Measurements from ENCODE around the gene CDH7. TPM values are rescaled to one million over a fixed set of nuclear protein-coding genes. Genes with fewer than 3 reads are reported as not detected.

The CDH7 gene
- total RNA-seq, 1 donor from 2014 or later = 0.94 TPM

GRCh38 chr18:65768120-65768778 is 17.4 kb downstream of the CDH7 start:
- H3K36me3 Mint-ChIP-seq = no peaks in the 10 kb centered on the region
- no peak for TF ChIP-seq CTCF (IDR thresholded peaks at IDR 0.05; ENCODE audit: unreplicated experiment)
- H3K27me3 Mint-ChIP-seq (ENCODE audit: low read depth) = no peaks in the 10 kb centered on the region
- DNase-seq (ENCODE audit: low spot score in 2 of 2, unreplicated experiment in 2 of 2) = no peak
- H3K27ac Mint-ChIP-seq = no peak overlapping the region
- no peak overlapping the region for H3K4me3 Mint-ChIP-seq
- no peaks in the 10 kb centered on the region for H3K9me3 Mint-ChIP-seq
- peaks cover 7% of the 10 kb centered on the region for H3K4me1 Mint-ChIP-seq

- Mint-ChIP-seq H3K4me3 (no peak overlapping the region), H3K4me1 (peaks cover 7% of the 10 kb centered on the region), H3K27me3 (ENCODE audit: low read depth) (no peaks in the 10 kb centered on the region), H3K36me3 (no peaks in the 10 kb centered on the region), H3K9me3 (no peaks in the 10 kb centered on the region), H3K27ac (no peak overlapping the region)
- no peak for DNase-seq (ENCODE audit: low spot score in 2 of 2, unreplicated experiment in 2 of 2)
- no peak for TF ChIP-seq CTCF (IDR thresholded peaks at IDR 0.05; ENCODE audit: unreplicated experiment)
Observed at GRCh38 chr18:65769652-65770051, 18.8 kb downstream of the CDH7 start.

- Mint-ChIP-seq H3K27me3 (ENCODE audit: low read depth) (no peaks in the 10 kb centered on the region), H3K36me3 (no peaks in the 10 kb centered on the region), H3K9me3 (no peaks in the 10 kb centered on the region), H3K27ac (no peak overlapping the region), H3K4me1 (peaks cover 10% of the 10 kb centered on the region), H3K4me3 (no peak overlapping the region)
- DNase-seq (ENCODE audit: low spot score in 2 of 2, unreplicated experiment in 2 of 2) = no peak
- no peak for TF ChIP-seq CTCF (IDR thresholded peaks at IDR 0.05; ENCODE audit: unreplicated experiment)
Observed at GRCh38 chr18:65786474-65786873, 35.7 kb downstream of the CDH7 start.

- Mint-ChIP-seq H3K4me3 (no peak overlapping the region), H3K9me3 (no peaks in the 10 kb centered on the region), H3K27me3 (ENCODE audit: low read depth) (no peaks in the 10 kb centered on the region), H3K4me1 (peaks cover 16% of the 10 kb centered on the region), H3K27ac (no peak overlapping the region), H3K36me3 (no peaks in the 10 kb centered on the region)
- TF ChIP-seq CTCF (IDR thresholded peaks at IDR 0.05; ENCODE audit: unreplicated experiment) = no peak
- DNase-seq (ENCODE audit: low spot score in 2 of 2, unreplicated experiment in 2 of 2) = no peak
Observed at GRCh38 chr18:65788373-65788772, 37.6 kb downstream of the CDH7 start.

- H3K4me3 Mint-ChIP-seq = no peak overlapping the region
- TF ChIP-seq CTCF (IDR thresholded peaks at IDR 0.05; ENCODE audit: unreplicated experiment) = no peak
- peaks cover 16% of the 10 kb centered on the region for H3K4me1 Mint-ChIP-seq
- H3K27ac Mint-ChIP-seq = no peak overlapping the region
- no peaks in the 10 kb centered on the region for H3K36me3 Mint-ChIP-seq
- H3K9me3 Mint-ChIP-seq = no peaks in the 10 kb centered on the region
- no peak for DNase-seq (ENCODE audit: low spot score in 2 of 2, unreplicated experiment in 2 of 2)
- H3K27me3 Mint-ChIP-seq (ENCODE audit: low read depth) = no peaks in the 10 kb centered on the region
Observed at GRCh38 chr18:65790604-65791003, 39.8 kb downstream of the CDH7 start.

GRCh38 chr18:65791719-65792118 is 40.9 kb downstream of the CDH7 start:
- Mint-ChIP-seq H3K27me3 (ENCODE audit: low read depth) (no peaks in the 10 kb centered on the region), H3K27ac (peak overlapping the region; percentile 49), H3K4me3 (no peak overlapping the region), H3K9me3 (no peaks in the 10 kb centered on the region), H3K36me3 (no peaks in the 10 kb centered on the region), H3K4me1 (peaks cover 10% of the 10 kb centered on the region)
- DNase-seq (ENCODE audit: low spot score in 2 of 2, unreplicated experiment in 2 of 2) = no peak
- TF ChIP-seq CTCF (IDR thresholded peaks at IDR 0.05; ENCODE audit: unreplicated experiment) = no peak

All from mesothelial cell of epicardium (in vitro differentiated cells).